ENCODE data around the gene EFS.

The EFS gene

DNA sequence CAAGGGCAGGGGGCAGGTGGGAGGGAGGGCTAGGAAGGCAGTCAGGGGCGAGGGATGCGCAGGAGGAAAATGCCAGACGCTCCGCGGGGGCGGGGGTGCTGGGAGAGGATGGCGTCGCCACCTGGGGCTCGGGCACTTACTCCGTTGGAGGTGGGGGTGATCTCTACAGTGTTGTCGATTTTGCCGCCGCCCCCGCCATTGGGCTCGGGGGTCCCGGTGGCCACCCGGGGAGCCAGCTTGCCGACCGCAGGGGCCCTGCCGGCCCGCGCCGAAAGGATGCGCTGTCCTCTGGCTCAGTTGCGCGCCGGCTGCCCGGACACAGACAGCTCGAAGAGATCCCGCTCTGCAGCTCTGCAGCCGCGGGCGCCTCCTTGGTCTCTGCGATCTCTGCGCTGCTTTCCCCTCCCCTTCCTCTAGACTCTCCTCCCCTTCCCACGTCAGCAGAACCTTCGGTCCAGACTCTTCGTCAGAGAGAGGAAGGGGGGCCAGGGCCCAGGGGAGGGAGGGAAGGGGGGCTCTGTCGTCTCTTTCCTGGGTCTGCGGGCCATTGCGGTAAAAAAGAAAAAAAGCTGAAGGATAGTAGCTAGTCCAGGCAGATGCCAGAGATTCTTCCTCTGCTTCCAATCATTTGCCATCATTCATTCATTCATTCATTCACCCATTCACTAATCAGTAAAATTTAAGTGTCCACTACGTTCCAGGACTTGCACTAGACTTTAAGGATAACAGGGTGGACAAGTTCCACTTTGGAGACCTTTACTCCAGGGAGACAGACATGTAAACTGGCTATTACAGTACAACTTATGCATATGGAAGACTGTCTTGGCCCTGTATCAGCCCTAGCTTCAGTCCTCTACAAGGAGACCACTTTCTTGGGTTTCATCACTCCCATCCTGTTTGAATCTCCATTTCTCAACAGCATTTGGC lies 12.2 kb downstream of the EFS start, which contains the start of gene SLC22A17:
SLC22A17 (minus strand) TSS at position 382 of the 927 bp plus-strand sequence.
- Histone ChIP-seq H3K36me3 (replicated peaks) (no peaks in the 10 kb centered on the region), H3K27ac (no peak within 1 kb of the TSS), H3K4me3 (ENCODE audit: low read depth, low read length) (peak within 1 kb of the TSS; percentile 72), H3K27me3 (replicated peaks) (no peaks in the 10 kb centered on the region)
- in situ Hi-C loops (cut with HindIII; ENCODE audit: low pct_ligation_motif_present, low sequenced_read_pairs) = no loop called here
- TF ChIP-seq, protein P1, sequence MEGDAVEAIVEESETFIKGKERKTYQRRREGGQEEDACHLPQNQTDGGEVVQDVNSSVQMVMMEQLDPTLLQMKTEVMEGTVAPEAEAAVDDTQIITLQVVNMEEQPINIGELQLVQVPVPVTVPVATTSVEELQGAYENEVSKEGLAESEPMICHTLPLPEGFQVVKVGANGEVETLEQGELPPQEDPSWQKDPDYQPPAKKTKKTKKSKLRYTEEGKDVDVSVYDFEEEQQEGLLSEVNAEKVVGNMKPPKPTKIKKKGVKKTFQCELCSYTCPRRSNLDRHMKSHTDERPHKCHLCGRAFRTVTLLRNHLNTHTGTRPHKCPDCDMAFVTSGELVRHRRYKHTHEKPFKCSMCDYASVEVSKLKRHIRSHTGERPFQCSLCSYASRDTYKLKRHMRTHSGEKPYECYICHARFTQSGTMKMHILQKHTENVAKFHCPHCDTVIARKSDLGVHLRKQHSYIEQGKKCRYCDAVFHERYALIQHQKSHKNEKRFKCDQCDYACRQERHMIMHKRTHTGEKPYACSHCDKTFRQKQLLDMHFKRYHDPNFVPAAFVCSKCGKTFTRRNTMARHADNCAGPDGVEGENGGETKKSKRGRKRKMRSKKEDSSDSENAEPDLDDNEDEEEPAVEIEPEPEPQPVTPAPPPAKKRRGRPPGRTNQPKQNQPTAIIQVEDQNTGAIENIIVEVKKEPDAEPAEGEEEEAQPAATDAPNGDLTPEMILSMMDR (IDR thresholded peaks at IDR 0.05; ENCODE audit: low read depth, low read length, missing control alignments) = peak; percentile 37
- peak; percentile 85 for DNase-seq

DNA sequence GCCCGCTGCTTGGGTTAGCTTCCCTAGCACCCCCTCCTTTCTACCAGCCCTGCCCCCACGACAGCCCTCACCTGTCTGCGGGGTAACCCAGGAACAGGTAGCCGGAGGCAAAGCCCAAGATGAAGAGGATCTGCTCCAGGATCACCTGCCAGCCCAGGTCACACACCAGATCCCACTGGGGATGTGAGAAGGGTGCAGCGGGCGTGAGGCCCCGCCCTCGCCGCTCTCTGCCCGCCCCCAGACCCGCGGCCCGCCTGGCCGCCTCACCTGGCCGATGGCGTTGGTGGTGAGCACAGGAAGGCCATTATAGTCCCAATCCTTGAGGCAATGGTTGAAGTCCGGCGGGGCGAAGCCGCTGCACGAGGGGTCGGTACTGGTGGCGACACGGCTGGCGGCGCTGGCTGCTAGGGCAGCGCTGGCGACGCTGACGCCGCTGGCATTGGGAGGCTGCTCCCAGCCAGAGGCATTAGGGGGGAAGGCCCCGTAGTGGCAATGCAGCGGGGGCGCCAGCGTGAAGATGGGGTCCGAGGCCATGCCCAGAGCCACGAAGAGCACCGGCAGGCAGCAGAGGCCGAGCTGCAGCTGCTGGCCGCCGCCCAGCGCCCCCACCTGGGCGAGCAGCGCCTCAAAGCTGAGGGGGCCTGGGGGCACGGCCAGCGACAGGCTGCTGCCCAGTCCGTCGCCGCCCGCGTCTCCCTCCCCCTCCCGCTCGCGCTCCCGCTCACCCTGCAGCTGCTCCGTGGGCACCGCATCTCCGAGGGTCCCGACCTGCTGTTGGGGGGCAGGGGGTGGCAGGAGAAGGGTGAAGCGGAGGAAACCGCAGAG lies 13.1 kb downstream of the EFS start:
- Histone ChIP-seq H3K36me3 (replicated peaks) (no peaks in the 10 kb centered on the region), H3K27me3 (replicated peaks) (no peaks in the 10 kb centered on the region), H3K4me3 (ENCODE audit: low read depth, low read length) (peak overlapping the region; percentile 72), H3K27ac (no peak overlapping the region)
- in situ Hi-C loops (cut with HindIII; ENCODE audit: low pct_ligation_motif_present, low sequenced_read_pairs) = no loop called here
- TF ChIP-seq, protein P1 (IDR thresholded peaks at IDR 0.05; ENCODE audit: low read depth, low read length, missing control alignments) = no peak
- no peak for DNase-seq

GRCh38 chr14:23349156-23349845 lies 15.7 kb downstream of the EFS start:
- Histone ChIP-seq H3K27ac (no peak overlapping the region), H3K27me3 (replicated peaks) (no peaks in the 10 kb centered on the region), H3K4me3 (ENCODE audit: low read depth, low read length) (no peak overlapping the region), H3K36me3 (replicated peaks) (no peaks in the 10 kb centered on the region)
- TF ChIP-seq, protein P1 (IDR thresholded peaks at IDR 0.05; ENCODE audit: low read depth, low read length, missing control alignments) = no peak
- in situ Hi-C loops (cut with HindIII; ENCODE audit: low pct_ligation_motif_present, low sequenced_read_pairs) = no loop called here
- no peak for DNase-seq

- no peaks in the 10 kb centered on the region for H3K27me3 ChIP-seq (replicated peaks)
- H3K36me3 ChIP-seq (replicated peaks) = no peaks in the 10 kb centered on the region
- H3K27ac ChIP-seq = no peak overlapping the region
- in situ Hi-C loops (cut with HindIII; ENCODE audit: low pct_ligation_motif_present, low sequenced_read_pairs) = no loop called here
- no peak for DNase-seq
- TF ChIP-seq, protein P1 (IDR thresholded peaks at IDR 0.05; ENCODE audit: low read depth, low read length, missing control alignments) = no peak
- H3K4me3 ChIP-seq (ENCODE audit: low read depth, low read length) = no peak overlapping the region
Measured at GRCh38 chr14:23348297-23348655, 16.7 kb downstream of the EFS start.

GRCh38 chr14:23347406-23348296 lies 17.3 kb downstream of the EFS start:
- TF ChIP-seq, protein P1 (IDR thresholded peaks at IDR 0.05; ENCODE audit: low read depth, low read length, missing control alignments) = no peak
- no peaks in the 10 kb centered on the region for H3K36me3 ChIP-seq (replicated peaks)
- H3K4me3 ChIP-seq (ENCODE audit: low read depth, low read length) = no peak overlapping the region
- no peaks in the 10 kb centered on the region for H3K27me3 ChIP-seq (replicated peaks)
- in situ Hi-C loops (cut with HindIII; ENCODE audit: low pct_ligation_motif_present, low sequenced_read_pairs) = no loop called here
- no peak overlapping the region for H3K27ac ChIP-seq
- no peak for DNase-seq

All from brain microvascular endothelial cell (primary cell).